Loucy (cell line): Measurements from ENCODE around the gene DDX39A.

ENCODE experiments used
- H2AFZ ChIP-seq: fragments of 200-600 bp; sonication (generic); 2 replicates; pipeline ENCODE4 v1.6.0; 2016; ENCODE audit warnings: antibody characterized with exemption, mild to moderate bottlenecking, low read length, moderate library complexity
- H3F3A ChIP-seq: fragments of 200-600 bp; 2 replicates; pipeline ENCODE4 v1.6.0; 2016; ENCODE audit warnings: antibody characterized with exemption, low read depth, mild to moderate bottlenecking
- H3K27me3 ChIP-seq: fragments of 200-600 bp; sonication (generic); 2 replicates; pipeline ENCODE4 v1.6.1; 2014; ENCODE audit warnings: low read length, mild to moderate bottlenecking; ENCODE audit not compliant: insufficient read depth, poor library complexity, severe bottlenecking
- H3K36me3 ChIP-seq: fragments of 200-600 bp; sonication (generic); 2 replicates; pipeline ENCODE4 v1.6.1; 2016; ENCODE audit warnings: low read length; ENCODE audit not compliant: insufficient read depth
- H3K4me1 ChIP-seq: fragments of 200-600 bp; sonication (generic); 2 replicates; pipeline ENCODE4 v1.5.1; 2014; ENCODE audit warnings: low read length, mild to moderate bottlenecking; ENCODE audit not compliant: insufficient read depth, poor library complexity, severe bottlenecking
- H3K4me2 ChIP-seq: fragments of 200-600 bp; sonication (generic); 2 replicates; pipeline ENCODE4 v1.6.0; 2014; ENCODE audit warnings: antibody characterized with exemption, low read length, low read depth, mild to moderate bottlenecking; ENCODE audit not compliant: poor library complexity, severe bottlenecking
- H3K4me3 ChIP-seq: fragments of 200-600 bp; sonication (generic); 2 replicates; pipeline ENCODE4 v1.5.1; 2014; ENCODE audit warnings: low read length, mild to moderate bottlenecking, mixed read lengths; ENCODE audit not compliant: poor library complexity, severe bottlenecking
- H3K79me2 ChIP-seq: fragments of 200-600 bp; sonication (generic); 2 replicates; pipeline ENCODE4 v1.6.1; 2014; ENCODE audit warnings: low read length; ENCODE audit not compliant: insufficient read depth
- H3K9ac ChIP-seq: fragments of 200-600 bp; sonication (generic); 2 replicates; pipeline ENCODE4 v1.6.0; 2014; ENCODE audit warnings: mild to moderate bottlenecking, low read depth, low read length, moderate library complexity; ENCODE audit not compliant: poor library complexity, severe bottlenecking
- H3K9me2 ChIP-seq: fragments of 200-600 bp; sonication (generic); replicated peaks from 2 replicates; pipeline ENCODE4 v1.6.1; 2016; ENCODE audit warnings: low read depth, low read length, mixed read lengths
- H3K9me3 ChIP-seq: fragments of 200-600 bp; sonication (generic); 2 replicates; pipeline ENCODE4 v1.6.1; 2014; ENCODE audit warnings: mild to moderate bottlenecking, antibody characterized with exemption, low read length, low read depth; ENCODE audit not compliant: insufficient read depth
- H4K20me1 ChIP-seq: fragments of 200-600 bp; sonication (generic); 2 replicates; pipeline ENCODE4 v1.6.0; 2014; ENCODE audit warnings: antibody characterized with exemption, low read length, mild to moderate bottlenecking; ENCODE audit not compliant: insufficient read depth, poor library complexity, severe bottlenecking
- EZH2phosphoT487 ChIP-seq: fragments of 200-600 bp; IDR thresholded peaks from 2 replicates; pipeline ENCODE4 v1.6.1; 2018; ENCODE audit warnings: antibody characterized with exemption, mild to moderate bottlenecking, moderate library complexity, borderline replicate concordance
- TF ChIP-seq, protein P1 (sequence below): fragments of 200-600 bp; sonication (generic); conservative IDR thresholded peaks from 2 replicates; pipeline ENCODE4 v1.5.1; 2014; ENCODE audit warnings: mild to moderate bottlenecking, antibody characterized with exemption, low read length

Gene DDX39A

DNA sequence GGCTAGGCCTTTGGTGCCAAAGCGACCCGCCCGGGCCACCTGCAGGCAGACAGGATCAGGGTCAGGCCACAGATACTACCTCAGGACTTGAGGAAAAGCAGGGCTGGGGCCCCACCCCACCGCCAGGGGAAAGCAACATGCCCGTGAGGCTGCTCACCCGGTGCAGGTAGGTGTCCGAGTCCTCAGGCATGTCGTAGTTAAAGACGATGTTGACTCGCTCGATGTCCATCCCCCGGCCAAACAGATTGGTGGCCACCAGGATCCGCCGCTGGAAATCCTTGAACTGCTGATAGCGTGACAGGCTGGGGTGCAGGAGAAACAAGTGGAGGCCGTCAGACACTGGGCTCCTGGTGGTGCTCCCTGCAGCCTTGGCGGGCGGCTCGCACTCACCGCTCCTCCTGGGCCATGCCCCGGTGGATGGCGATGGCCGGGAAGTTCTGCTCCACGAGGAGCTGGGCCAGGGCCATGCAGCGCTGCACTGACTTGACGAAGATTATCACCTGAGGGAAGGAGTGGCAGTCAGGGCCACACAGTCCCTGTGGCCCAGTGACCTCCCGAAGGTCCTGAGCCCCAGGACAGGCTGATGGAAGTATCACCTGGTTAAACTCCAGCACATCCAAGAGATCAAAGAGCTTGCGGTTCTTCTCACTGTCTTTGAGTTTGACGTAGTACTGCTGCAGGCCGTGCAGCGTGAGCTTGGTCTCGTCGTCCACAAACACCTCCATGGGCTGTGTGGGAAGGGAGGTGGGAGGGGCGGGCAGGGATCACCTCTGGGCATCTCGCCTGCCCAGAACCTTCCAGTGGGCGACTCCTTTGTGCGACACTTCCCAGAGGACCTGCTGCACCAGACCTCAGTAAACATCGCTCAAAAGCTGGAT, 9.8 kb downstream of the DDX39A start:
- no peak for TF ChIP-seq EZH2phosphoT487
- TF ChIP-seq, protein P1, sequence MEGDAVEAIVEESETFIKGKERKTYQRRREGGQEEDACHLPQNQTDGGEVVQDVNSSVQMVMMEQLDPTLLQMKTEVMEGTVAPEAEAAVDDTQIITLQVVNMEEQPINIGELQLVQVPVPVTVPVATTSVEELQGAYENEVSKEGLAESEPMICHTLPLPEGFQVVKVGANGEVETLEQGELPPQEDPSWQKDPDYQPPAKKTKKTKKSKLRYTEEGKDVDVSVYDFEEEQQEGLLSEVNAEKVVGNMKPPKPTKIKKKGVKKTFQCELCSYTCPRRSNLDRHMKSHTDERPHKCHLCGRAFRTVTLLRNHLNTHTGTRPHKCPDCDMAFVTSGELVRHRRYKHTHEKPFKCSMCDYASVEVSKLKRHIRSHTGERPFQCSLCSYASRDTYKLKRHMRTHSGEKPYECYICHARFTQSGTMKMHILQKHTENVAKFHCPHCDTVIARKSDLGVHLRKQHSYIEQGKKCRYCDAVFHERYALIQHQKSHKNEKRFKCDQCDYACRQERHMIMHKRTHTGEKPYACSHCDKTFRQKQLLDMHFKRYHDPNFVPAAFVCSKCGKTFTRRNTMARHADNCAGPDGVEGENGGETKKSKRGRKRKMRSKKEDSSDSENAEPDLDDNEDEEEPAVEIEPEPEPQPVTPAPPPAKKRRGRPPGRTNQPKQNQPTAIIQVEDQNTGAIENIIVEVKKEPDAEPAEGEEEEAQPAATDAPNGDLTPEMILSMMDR: no peak
- H3K4me2 ChIP-seq: no peak overlapping the region
- no peak overlapping the region for H3K9ac ChIP-seq
- H4K20me1 ChIP-seq: peaks cover 70% of the 10 kb centered on the region
- peaks cover 4% of the 10 kb centered on the region for H3K4me1 ChIP-seq
- no peak overlapping the region for H2AFZ ChIP-seq
- peaks cover 42% of the 10 kb centered on the region for H3K79me2 ChIP-seq
- peaks cover 84% of the 10 kb centered on the region; the same call in 1 of the 2 replicates for H3K36me3 ChIP-seq
- no peaks in the 10 kb centered on the region for H3K9me3 ChIP-seq
- no peaks in the 10 kb centered on the region for H3K27me3 ChIP-seq
- H3K4me3 ChIP-seq: no peak overlapping the region
- H3K9me2 ChIP-seq: no peaks in the 10 kb centered on the region
- peaks cover 3% of the 10 kb centered on the region; the same call in 1 of the 2 replicates for H3F3A ChIP-seq

DNA sequence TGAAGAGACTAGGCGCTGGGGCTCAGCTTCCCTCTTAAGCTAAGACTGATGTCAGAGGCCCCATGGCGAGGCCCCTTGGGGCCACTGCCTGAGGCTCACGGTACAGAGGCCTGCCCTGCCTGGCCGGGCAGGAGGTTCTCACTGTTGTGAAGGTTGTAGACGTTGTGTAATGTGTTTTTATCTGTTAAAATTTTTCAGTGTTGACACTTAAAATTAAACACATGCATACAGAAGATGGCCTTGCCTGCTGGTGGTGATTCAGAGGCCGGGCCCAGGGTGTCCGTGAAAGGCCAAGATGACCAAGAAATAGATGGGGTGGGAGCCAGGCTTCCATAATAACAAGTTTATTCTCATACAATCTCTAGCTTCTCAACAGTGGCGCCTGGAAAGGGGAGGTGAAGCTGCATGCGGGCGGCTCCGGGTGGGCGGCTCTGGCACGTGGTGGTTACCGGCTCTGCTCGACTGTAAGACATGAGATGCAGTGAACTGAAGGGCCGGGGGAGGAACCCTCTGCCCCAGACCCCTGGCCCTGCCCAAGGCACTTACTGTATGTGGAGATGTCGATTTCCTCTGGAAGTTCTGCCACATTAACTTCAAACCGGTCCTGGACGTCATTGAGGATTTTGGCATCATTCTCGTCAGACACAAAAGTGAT, 10.5 kb downstream of the DDX39A start:
- Histone ChIP-seq H3K4me1 (peaks cover 4% of the 10 kb centered on the region), H3K4me2 (no peak overlapping the region), H3K9me2 (no peaks in the 10 kb centered on the region), H3K9ac (no peak overlapping the region), H2AFZ (no peak overlapping the region), H3K36me3 (peaks cover 85% of the 10 kb centered on the region; the same call in 1 of the 2 replicates), H3F3A (peaks cover 3% of the 10 kb centered on the region; the same call in 1 of the 2 replicates), H3K79me2 (peaks cover 35% of the 10 kb centered on the region), H3K9me3 (no peaks in the 10 kb centered on the region), H3K4me3 (no peak overlapping the region), H3K27me3 (no peaks in the 10 kb centered on the region), H4K20me1 (peaks cover 62% of the 10 kb centered on the region)
- TF ChIP-seq, protein P1: no peak
- TF ChIP-seq EZH2phosphoT487: no peak

DNA sequence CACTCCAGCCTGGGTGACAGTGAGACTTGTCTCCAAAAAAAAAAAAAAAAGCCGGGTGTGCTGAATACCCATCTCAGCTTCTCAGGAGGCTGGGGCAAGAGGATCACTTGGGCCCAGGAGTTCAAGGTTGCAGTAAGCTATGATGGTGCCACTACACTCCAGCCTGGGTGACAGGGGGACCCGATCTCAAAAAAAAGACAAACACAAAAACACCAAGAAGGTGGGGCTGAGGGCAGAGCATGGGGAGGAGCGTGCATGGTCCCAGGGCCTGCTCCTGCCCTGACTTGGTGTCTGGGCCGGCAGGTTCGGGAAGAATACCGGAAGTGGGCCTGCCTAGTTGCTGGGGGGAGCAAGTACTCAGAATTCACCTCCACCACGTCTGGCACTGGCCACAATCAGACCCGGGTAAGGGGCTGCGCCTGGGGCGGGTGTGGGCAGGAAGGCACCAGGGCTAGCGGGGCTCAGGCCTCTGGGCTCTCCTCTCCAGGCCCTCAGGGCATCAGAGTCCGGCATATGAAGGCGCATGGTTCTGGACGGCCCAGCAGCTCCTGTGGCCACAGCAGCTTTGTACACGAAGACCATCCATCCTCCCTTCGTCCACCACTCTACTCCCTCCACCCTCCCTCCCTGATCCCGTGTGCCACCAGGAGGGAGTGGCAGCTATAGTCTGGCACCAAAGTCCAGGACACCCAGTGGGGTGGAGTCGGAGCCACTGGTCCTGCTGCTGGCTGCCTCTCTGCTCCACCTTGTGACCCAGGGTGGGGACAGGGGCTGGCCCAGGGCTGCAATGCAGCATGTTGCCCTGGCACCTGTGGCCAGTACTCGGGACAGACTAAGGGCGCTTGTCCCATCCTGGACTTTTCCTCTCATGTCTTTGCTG, 11.3 kb downstream of the DDX39A start:
- Histone ChIP-seq H3K4me3 (no peak overlapping the region), H3K79me2 (peaks cover 27% of the 10 kb centered on the region), H3K27me3 (no peaks in the 10 kb centered on the region), H3K4me2 (no peak overlapping the region), H3K4me1 (peaks cover under 1% of the 10 kb centered on the region), H3F3A (peaks cover 3% of the 10 kb centered on the region; the same call in 1 of the 2 replicates), H4K20me1 (peaks cover 54% of the 10 kb centered on the region), H3K9me2 (no peaks in the 10 kb centered on the region), H2AFZ (no peak overlapping the region), H3K9ac (no peak overlapping the region), H3K9me3 (no peaks in the 10 kb centered on the region), H3K36me3 (peaks cover 78% of the 10 kb centered on the region; the same call in 1 of the 2 replicates)
- TF ChIP-seq, protein P1: no peak
- TF ChIP-seq EZH2phosphoT487: no peak
